Astrocyte (in vitro differentiated cells and primary cell): ENCODE data around the gene YAF2.

Source experiments
- CTCF ChIP-seq: IDR thresholded peaks from 2 replicates; pipeline ENCODE4 v1.5.1; 2011; ENCODE audit warnings: low read depth, mild to moderate bottlenecking, inconsistent platforms, low read length, moderate library complexity; ENCODE audit not compliant: insufficient read depth
- EZH2 ChIP-seq: IDR thresholded peaks from 2 replicates; pipeline ENCODE4 v1.6.1; 2012; ENCODE audit warnings: mild to moderate bottlenecking, low read length, inconsistent platforms; ENCODE audit not compliant: insufficient read depth

- TF ChIP-seq CTCF = no peak
- no peak for TF ChIP-seq EZH2
Observed at GRCh38 chr12:42261708-42262107, 23.7 kb upstream of the YAF2 start.
